Measurements from ENCODE around the gene AKAP7.

The AKAP7 gene

DNA sequence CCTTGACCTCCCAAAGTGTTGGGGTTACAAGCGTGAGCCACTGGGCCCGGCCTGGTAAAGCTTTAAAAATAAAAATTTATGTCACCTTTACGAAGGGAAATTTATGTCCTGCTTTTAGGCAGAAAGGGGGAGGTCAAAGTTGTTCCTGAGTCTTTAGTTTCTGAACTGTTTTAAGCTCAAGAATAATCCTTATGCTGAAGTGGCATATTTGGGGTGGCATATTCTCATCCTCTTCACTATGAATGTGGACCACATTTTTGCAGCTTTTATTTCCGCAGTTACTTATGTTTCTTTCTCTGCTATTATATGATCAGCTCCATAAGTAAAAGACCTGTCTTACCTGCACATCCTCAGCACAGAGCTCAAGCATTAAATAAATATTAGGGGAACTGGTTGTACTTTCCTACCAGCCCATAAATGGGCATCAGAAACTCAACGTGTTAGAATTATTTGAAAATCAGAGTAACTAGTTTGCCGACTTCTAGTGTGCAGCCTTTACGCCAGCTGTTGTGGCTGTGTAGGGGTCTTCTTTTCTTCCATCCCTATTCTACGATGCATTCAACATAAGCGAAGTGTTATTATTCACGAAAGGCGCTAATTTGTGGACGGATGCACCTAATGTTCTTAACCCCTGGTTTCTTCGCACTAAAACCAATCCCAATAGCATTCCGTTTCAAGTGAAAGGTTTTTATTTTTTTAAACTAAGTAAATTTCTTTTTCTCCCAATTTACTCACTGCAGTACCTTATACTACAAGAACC is 867 bp upstream of the AKAP7 start:
- no peak for DNase-seq

DNA sequence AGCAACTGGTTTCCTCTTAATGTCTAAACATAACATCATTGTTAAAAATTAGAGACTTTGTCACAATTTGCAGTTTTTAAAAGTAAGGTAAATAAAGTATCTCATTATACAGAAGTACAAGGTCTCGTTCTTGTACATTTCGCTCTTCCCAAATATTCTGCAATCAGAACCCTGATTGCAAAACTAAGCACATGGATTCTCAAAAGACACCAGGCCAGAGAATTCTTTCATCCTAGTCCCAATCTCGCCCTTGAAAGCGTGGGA is 355 bp upstream of the AKAP7 start:
- no peak for DNase-seq

DNA sequence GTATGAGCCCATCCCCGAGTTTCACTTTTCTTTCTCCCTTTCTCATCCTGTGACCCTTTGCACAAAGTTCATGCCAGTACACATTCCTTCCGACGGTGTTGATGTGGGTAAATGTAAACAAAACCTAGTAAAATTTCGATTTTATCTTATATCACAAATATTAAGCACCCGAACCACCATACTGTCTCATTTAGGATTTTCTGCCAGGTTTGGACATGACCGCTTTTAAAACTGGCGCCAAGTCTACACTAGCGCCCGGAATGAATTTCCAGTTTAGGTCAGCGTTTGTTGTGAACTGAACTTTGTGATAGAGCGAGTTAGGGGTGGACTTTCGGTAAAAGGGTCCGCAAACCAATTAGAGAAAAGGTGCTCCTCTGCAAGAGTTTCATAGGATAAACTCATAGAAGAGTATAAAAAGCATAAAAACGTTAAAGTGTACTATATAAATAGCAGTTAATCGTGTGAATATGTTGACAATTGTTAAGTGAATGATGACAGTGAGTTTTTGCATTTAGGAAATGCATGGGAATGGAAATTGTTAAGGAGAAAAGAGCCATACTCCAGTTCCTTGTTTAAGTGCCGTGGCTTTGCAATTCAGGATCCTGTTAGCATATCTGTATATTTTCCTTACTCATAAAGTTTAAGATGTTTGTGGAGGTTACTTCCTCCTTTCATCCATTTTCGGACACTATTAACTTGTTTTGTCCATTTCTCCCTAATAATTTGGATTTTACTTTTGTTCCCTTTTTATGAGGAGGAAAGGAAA is 937 bp downstream of the AKAP7 start:
- no peak for DNase-seq

DNA sequence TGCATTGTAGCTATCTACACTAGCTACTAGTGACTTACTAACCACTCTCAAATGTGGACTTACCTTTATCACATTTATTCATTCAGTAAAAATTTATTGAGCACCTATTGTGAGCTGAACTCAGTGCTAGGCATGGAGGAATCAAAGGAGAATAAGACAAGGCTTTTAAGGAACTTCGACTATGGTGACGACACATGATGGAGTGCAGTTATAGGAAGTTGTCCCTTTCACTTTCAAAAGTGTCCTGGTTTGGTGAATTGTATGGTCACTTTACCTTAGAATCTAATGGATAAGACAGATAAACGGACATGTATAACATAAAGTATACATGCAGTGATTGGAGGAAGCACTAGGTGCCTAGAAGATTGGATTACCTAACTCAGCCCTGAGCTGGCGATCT is 4.3 kb downstream of the AKAP7 start:
- no peak for DNase-seq

DNA sequence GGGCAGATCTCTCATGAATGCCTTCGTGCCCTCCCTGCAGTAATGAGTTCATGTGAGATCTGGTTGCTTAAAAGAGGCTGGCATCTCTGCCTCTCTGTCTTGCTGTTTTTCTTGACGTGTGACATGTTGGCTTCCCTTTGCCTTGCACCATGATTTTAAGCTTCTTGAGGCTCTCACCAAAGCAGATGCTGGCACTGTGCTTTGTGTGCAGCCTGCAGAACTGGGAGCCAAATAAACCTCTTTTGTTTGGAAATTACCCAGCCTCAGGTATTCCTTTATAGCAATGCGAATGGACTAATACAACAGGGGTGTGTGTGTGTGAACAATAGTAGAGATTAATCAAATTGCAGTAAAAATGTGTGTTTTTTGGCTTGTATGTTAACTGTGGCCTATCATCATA is 8.1 kb downstream of the AKAP7 start:
- DNase-seq: no peak

DNA sequence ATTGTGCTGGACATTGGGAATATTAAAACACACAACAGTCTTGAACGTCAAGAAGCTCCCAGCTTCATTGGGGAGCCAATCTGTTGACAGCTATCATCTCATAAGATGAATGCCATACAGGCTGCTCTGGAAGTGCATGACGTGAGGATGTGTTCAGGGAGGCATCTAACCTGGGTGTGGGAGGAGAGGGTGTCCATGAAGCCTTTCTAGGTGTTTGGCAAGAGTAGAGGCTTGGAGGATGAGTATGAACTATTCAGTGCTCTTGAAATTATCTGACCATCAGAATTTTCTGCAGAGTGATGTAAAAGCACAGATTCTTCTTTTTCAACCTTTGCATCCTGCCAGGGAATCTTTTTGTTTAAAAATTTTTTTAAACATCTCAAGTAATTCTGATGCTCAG is 11.6 kb downstream of the AKAP7 start:
- no peak for DNase-seq

DNA sequence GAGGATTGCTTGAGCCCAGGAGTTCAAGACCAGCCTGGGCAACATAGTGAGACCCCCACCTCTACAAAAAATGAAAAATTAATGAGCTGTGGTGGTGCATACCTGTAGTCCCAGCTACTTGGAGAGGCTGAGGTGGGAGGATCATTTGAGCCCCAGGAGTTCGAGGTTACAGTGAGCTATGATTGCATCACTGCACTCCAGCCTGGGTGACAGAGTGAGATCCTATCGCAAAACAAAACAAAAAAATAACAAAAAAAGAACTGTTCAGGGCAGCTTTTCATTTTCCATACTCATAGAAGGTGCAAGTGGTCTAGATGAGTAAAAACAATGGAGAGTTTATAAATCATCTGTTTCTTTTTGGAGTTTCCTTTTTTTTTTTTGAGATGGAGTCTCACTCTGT is 21.1 kb downstream of the AKAP7 start:
- DNase-seq: no peak

DNA sequence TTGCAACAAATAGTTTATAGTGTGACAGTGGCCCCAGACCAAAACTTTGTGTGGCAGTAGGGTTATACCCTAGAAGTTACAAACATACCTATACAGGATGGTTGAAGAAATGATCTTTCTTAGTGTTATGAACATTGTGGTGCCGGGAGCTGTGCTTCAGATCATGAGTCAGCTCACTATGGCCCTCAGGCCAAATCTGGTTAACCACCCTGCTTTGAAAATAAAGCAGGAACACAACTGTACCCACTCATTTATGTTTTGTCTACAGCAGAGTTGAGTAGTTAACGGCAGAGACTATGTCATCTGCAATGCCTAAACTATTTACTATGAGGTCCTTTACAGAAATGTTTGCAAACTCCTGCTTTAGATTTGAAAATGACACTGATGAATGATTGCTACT is 24.3 kb downstream of the AKAP7 start:
- DNase-seq: no peak

DNA sequence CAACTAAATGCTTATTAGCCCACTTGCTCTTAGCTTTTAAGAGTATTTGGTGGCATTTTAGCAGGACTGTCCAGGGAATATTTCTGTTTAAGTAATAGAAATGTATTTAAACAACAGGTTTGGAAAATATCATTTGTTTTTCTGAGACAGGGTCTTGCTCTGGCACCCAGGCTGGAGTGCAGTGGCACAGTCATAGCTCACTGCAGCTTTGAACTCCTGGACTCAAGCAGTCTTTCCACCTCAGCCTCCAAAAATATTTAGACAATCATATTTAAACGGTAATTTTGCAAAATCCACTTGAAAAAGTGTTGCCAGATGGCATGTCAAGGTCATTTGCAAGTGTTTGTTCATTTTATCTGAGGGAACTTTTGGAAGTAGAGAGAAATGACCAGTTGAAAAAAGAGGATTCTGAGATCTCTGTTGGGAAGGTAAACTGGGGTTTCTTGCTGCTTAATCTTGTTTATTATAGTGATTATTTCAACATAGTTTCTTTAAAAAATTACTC is 25.0 kb downstream of the AKAP7 start:
- no peak for DNase-seq

DNA sequence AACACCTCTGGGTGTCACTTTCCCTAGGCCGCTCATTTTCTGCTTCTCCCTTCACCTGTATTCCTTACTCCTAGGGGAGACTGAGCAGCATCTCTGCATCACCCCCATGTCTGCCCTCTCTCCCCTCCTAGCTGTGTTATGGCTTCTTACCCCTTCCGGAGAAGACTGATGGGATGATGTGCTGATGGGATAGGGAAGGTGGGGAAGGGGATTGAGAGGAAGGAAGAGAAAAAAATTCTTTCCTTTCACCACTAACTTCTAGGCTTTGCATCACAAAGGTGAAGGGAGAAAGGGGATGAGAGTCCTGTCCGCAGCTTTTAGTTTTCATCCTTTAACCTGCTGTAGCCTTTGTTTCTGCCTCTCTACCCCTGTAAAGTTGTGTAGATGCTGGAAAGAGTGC is 26.7 kb downstream of the AKAP7 start:
- DNase-seq: no peak

DNA sequence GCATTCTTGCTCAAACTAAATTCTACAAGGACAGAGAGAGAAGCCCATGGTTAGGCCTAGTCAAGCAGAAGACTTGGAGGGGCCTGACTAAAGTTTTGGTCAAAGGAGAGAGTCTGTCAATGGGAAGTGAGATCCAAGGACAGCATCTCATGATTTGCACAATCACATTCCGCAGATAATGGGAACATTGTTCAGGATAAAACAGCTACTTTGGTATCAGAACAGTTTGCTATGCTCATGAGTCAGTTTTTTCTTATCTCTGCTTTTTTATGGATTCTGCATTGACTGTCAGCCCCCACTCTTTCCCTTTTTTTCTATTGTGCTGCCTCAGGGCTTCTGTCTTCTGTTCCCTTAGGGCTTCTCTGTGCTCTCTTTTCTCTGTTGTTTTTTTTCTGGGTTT is 28.6 kb downstream of the AKAP7 start:
- DNase-seq: no peak

DNA sequence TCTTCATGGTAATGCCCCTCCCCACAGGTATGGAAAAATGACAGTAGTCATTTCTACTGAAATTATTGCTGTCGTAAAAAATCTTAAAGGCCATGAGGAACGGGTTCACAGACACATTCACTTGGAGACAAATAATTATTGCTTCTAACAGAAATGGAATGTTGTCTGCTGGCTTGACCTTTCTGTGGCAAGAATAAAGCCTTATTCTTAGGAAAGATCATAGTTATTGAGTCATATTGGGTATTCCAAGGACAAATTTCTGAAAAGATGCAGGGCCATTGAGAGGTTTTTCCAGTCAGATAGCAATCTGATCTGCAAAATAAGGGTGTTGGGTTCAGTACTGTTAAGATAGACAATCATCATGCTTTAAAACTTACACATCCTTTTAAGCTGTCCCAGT is 29.2 kb downstream of the AKAP7 start:
- no peak for DNase-seq

DNA sequence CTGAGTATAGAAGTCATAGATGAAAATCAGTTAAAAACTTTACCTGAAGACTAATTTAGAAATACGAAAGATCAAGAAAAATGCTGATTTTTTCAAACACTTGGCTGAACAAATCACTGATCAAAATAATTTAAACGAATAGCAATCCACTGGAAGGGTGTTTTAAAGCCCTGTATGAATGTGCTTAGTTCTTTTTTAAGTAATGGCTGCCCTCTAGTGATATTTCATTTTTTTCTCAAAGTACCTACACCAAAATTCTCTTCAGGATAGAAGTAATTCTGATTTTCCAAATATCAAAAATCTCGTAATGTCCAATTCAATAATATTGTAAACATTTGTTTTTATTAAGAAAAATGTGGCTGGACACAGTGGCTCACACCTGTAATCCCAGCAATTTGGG is 32.5 kb downstream of the AKAP7 start:
- no peak for DNase-seq

DNA sequence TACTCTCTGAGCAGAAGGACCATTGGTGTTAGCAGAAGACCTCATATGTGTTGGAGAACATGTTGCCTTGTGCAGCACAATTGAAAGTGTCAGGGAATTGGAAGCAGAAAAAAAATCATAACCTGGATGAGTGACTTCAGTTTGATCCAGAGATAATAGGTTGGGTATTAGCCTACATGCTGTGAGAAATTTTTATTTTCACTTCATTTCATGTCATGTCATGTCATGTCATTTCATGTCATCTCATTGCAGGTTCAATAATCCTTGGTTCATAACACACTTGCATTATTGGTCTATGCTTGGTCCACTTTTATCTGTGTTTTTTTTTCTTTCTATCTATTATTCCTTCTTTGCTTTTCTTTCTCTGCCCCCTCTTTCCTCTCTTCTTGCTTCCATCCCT is 34.3 kb downstream of the AKAP7 start:
- no peak for DNase-seq

DNA sequence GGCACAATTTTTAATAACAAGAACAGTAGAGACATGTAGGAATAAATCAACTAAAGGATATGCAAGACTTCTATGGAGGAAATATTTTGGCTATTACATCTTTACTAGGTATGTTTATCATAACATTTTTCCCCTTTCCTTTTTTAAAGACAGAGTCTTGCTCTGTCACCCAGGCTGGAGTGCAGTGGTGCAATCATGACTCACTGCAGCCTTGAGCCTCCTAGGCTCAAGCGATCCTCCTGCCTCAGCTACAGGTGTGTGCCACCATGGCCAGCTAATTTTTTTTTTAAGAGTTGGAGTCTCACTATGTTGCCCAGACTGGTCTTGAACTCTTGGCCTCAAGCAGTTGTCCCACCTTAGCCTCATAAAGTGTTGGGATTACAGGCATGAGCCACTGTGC is 37.0 kb downstream of the AKAP7 start:
- DNase-seq: no peak

DNA sequence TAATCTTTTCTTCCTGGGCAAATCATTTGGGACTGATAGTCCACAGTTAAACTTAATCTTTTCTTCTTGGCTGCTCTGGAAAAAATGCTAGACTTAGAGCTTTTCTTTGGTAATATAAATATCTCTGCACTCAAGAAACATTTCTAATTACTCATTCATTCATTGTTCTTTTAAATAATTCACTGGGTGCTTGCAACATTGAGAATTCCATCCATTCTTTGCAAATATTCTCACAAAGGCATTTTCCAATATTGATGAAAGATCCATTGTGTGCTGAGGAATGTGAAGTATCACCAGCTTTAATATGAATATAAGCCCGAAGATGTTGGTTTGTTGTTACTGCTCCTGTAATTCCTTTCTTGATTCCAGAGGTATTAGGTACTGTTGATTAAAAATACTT is 38.4 kb downstream of the AKAP7 start:
- DNase-seq: no peak

DNA sequence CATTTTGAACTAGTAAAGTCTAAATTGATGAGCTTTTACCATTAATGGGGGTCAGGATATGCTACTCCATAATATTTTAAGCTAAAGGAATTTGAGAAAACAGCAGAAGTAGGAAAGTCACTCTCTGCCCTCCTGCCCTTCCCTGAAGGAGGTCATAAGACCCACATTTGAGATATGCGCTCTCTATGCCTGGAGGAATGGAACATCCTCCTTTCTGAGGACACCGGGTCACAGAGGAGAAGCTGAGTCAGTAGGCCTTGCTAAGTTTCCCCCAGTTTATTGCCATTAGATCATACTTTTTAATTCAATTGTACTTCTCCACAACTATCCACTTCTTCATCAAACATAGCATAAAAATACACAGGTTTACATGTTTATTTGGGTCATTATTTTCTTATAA is 40.3 kb downstream of the AKAP7 start:
- DNase-seq: no peak

DNA sequence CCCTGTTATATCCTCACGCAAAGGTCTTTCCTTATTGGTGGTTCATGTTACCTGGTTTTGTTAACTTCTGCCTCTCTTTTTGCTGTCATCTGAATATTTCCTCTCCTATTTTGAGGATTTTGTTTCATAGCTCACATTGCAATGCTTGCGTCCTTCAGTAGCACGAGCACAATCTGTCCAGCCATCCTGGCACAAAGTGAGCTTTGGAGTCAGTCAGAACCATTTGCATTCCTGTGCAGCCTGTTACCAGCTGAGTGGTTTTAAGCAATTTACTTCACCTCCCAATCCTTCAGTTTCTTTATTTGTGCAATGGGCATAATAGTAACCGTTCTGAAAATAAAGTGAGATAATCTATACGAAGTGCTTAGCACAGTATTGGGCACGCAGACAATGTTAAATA is 42.7 kb downstream of the AKAP7 start:
- DNase-seq: no peak

DNA sequence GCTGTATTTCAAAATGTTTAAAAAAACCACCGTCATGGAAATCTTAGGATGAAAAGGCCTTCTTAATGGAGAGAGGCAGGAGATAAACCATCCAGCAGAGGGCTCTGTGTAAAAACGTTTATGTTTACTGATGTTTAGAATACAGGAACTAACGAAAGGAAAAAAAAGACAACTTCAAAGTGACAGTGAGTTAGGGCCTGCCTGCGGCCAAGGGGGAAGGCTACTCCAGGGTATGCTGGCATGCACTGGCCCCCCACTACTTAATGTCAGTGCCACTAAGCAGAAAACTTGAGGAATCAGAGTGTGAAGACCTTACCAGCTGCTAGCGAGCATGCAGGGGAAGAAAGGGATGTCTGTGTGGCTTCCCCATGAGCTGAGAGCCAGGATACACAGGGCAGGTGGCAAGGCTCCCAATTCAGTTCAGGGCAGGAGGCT is 47.7 kb downstream of the AKAP7 start:
- DNase-seq: no peak

DNA sequence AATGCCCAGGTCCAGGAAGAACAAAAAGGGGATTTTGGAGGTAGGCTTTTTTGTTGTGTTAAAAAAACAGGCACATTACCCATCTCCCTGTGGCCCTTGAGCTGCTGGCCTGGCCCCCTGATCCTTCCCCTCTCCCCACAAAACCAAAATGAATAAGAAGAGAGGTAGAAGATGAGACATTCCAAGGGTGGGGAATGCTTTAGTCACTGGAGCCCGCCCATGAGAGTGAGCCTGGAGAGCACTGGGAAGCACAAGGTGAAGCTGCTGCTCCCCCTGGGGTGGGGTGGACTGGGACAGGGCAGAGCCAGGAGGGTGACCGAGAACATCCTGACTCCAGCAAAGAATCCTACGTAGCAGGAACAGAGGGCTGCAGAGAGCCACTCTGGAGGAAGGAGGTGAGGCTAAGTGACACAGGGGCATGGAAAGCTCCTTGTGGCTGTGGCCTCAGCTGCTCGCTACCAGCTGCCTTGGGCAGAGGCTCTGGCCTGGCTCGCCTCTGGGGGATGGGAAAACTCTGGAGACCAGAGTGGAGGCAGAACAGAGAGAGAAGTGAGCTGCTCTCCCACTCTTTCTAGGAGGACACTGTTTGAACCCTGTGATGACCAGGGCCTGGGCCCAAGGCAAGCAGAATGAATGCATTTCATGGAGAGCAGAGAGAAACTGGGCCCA is 48.3 kb downstream of the AKAP7 start:
- DNase-seq: no peak

DNA sequence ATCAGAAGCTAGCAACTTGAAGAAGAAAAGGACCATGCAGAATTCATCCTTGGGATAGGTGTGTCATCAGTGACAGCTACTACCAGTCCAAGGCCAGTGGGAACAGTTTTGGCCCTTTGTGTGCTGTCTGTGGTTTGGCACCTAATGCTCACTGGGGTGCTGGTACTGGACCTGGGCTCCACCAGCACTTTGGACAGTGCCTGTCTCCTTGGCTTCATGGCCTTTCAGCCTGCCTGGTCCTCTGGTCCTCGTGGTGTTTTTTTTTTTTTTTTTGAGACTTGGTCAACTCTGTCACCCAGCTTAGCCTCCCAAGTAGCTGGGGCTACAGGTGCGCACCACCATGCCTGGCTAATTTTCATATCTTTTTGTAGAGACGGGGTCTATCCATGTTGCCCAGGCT is 56.3 kb downstream of the AKAP7 start:
- DNase-seq: no peak

DNA sequence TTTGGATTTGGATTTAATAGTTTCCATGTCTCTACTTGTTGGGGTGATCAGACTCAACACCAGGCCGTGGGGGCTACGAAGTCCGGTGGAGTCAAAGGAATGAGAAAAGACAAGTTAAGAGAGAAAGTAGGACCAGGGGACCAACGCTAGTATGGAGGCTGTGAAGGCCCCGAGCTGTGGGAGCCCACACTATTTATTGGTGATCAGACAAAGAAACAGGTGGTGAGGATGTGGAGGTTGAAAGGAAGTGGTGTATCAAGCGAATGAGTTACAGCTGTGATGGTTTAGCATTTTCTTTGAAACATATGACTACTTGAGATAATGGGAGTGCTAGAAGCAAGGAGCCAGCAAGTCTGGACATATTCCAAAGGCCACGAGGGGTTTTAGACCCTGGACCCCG is 62.4 kb downstream of the AKAP7 start:
- no peak for DNase-seq

DNA sequence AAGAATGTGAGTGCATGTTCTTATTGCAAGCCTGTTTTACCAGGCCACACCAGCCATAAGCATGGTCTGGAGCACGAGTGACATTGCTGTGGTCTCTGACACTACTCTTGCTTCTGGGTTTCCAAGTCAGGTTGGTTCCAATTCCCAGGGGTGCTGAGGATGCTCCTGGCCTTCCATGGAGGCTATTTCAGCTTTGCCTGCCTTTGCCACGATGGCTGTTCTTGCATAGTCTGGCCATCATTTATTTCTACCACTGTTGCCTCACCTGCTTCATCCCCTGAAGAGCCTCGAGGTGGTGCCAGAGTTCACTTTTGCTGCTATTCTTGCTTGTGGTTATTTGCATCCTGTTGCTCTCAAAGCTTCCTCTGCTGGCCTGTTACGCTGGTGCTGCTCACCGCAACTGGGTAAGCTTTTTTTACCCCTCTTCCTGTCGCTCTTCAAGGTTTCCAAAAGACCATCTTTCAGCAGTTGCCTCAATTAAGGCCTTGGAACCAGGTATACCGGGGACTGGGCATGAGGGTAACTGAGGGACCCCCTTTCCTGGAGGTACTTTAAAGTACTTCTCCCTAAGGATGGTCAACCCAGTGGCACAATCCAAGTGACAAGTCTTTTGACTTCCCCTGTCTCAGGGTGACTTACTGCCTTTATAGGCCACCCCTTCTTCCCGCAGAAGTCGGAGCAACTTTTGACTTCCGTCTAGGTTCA is 64.5 kb downstream of the AKAP7 start:
- DNase-seq: peak; percentile 62 to 68

Data from activated CD4-positive, alpha-beta T cell treated with anti-CD3 and anti-CD28 coated beads, Interleukin-2, amount 50 U/mL, for 4 hours (primary cell).